Testis (tissue), 3 donors: Measurements from ENCODE around the gene MTA3. TPM values are rescaled to one million over a fixed set of nuclear protein-coding genes. Genes with fewer than 3 reads are reported as not detected.

ENCODE experiments used
- DNase-seq: peaks from one replicate; pipeline ENCODE4 v3.0.0-alpha.2; 2019
- H3K27ac ChIP-seq, 2 donors: fragments of 200-600 bp; sonication (generic); one replicate each; pipeline ENCODE4 v1.5.1; 2019
- H3K27me3 ChIP-seq: fragments of 200-600 bp; sonication (generic); one replicate; pipeline ENCODE4 v1.5.1; 2019
- H3K36me3 ChIP-seq: fragments of 200-600 bp; sonication (generic); one replicate; pipeline ENCODE4 v1.5.1; 2017; ENCODE audit warnings: low read depth; ENCODE audit errors: missing control alignments
- H3K4me1 ChIP-seq: fragments of 200-600 bp; sonication (generic); one replicate; pipeline ENCODE4 v1.5.1; 2019
- H3K4me3 ChIP-seq, 2 donors: fragments of 200-600 bp; sonication (generic); one replicate each; pipeline ENCODE4 v1.5.1; 2017 to 2019
- H3K9me3 ChIP-seq: fragments of 200-600 bp; sonication (generic); one replicate; pipeline ENCODE4 v1.5.1; 2017
- CTCF ChIP-seq, 3 experiments: fragments of 450-650 bp in 2 of 3; fragments of 200-600 bp in 1 of 3; sonication (generic) in 1 of 3; IDR thresholded peaks; one replicate each; pipeline ENCODE4 v1.5.1; 2016 to 2019; ENCODE audit warnings: antibody characterized with exemption in 3 of 3, mild to moderate bottlenecking in 2 of 3, moderate library complexity in 1 of 3
- POLR2A ChIP-seq: fragments of 450-650 bp; IDR thresholded peaks from one replicate; pipeline ENCODE4 v1.6.1; 2017; ENCODE audit warnings: antibody characterized with exemption, mild to moderate bottlenecking, moderate library complexity
- whole genome bisulfite sequencing, 2 donors: methylation state at CpG; one replicate each; pipeline ENCODE4 v1.1.5; 2018; 5-methylcytosine and 5-hydroxymethylcytosine counted together
- intact Hi-C: fragments of 100-400 bp; cut with DNase I; formaldehyde crosslinking; loops from one replicate; pipeline ENCODE4 v1.15.1; 2023; ENCODE audit warnings: low total_unique reads
- polyA plus RNA-seq: library from polyadenylated mRNA; stranded (reverse); fragments of 350-450 nt; fragmentation: Illumina TruSeq; extraction: RNeasy Lipid Tissue Mini Kit (QIAGEN cat#74804); gene quantifications from one replicate; pipeline ENCODE4 v1.2.3, GENCODE V29; 2014; ENCODE audit warnings: low read depth, low replicate concordance; ENCODE audit not compliant: insufficient read depth
- small RNA-seq, 2 donors: library from RNA; depleted of rRNA; stranded (forward); fragments of <200 nt; gene quantifications; one replicate each; pipeline ENCODE3, GENCODE V24; 2016
- total RNA-seq, 2 donors: library from RNA; depleted of rRNA; stranded (reverse); fragments of >200 nt; gene quantifications; one replicate each; pipeline ENCODE4 v1.2.3, GENCODE V29; 2016

Gene MTA3
- total and polyA plus RNA-seq, 3 donors from 2014 or later = 58.5 to 84.6 (median 77.0) TPM

DNA sequence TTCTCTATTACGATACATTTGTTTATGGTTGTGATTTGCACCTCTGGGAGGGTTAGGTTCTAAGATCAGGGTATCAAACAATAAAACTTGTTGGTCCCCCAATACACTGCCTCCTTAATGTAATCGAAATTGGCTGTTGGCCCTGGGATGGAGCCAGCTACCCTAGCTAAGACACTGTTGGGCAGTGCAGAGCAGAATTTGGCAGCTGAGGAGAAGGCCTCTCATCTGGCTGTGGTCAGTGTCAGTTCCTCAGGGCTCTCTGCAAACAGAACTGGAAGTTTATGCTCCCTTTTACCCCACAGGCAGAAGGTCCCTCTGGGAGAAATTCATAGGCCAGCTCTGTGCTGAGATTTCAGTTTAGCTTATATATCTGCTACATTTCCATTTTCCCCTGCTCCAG, 232.5 kb downstream of the MTA3 start:
- no peak overlapping the region for H3K27ac ChIP-seq
- H3K4me3 ChIP-seq = no peak overlapping the region
- no peaks in the 10 kb centered on the region for H3K27me3 ChIP-seq
- TF ChIP-seq CTCF (IDR thresholded peaks at IDR 0.05) (no peak), POLR2A (no peak)
- WGBS, 2 donors = 56 to 67% methylated on average over 2 of the region's 2 CpGs
- no peaks in the 10 kb centered on the region for H3K9me3 ChIP-seq
- no peaks in the 10 kb centered on the region for H3K4me1 ChIP-seq
- no peak for DNase-seq
- H3K36me3 ChIP-seq = no peaks in the 10 kb centered on the region
- intact Hi-C loops = no loop called here

- DNase-seq = no peak
- Histone ChIP-seq H3K4me1 (no peaks in the 10 kb centered on the region), H3K4me3 (no peak overlapping the region), H3K27me3 (no peaks in the 10 kb centered on the region), H3K36me3 (no peaks in the 10 kb centered on the region), H3K9me3 (no peaks in the 10 kb centered on the region), H3K27ac (no peak overlapping the region)
- 47 to 74% methylated on average over 4 of the region's 4 CpGs for WGBS, 2 donors
- TF ChIP-seq POLR2A (no peak), CTCF (IDR thresholded peaks at IDR 0.05) (no peak)
- intact Hi-C loops = no loop called here
These were observed 232.9 kb downstream of the MTA3 start for GRCh38 chr2:42801381-42801780.

DNA sequence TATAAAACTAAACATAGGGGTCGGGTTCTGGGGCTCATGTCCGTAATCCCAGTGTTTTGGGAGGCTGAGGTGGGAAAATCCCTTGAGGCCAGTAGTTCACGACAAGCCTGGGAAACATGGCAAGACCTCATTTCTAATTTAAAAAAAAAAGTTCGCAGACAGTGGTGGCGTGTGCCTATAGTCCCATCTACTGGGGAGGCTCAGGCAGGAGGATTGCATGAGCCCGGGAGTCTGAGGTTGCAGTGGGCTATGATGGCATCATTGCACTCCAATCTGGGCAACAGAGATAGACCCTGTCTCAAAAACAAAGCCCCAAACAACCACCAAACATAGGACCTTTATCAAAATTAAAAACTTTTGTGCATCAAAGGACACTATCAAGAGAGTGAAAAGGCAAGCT, 233.7 kb downstream of the MTA3 start:
- Histone ChIP-seq H3K36me3 (no peaks in the 10 kb centered on the region), H3K27ac (no peak overlapping the region), H3K27me3 (no peaks in the 10 kb centered on the region), H3K4me3 (no peak overlapping the region), H3K4me1 (no peaks in the 10 kb centered on the region), H3K9me3 (no peaks in the 10 kb centered on the region)
- TF ChIP-seq POLR2A (no peak), CTCF (IDR thresholded peaks at IDR 0.05) (no peak)
- intact Hi-C loops = no loop called here
- DNase-seq = no peak
- WGBS, 2 donors = 81 to 89% methylated on average over 6 of the region's 6 CpGs

GRCh38 chr2:42804338-42804737, 235.9 kb downstream of the MTA3 start:
- H3K27me3 ChIP-seq = no peaks in the 10 kb centered on the region
- intact Hi-C loops = no loop called here
- peaks cover 6% of the 10 kb centered on the region for H3K4me1 ChIP-seq
- H3K27ac ChIP-seq = no peak overlapping the region
- H3K9me3 ChIP-seq = no peaks in the 10 kb centered on the region
- DNase-seq = no peak
- 84 to 85% methylated on average over 3 of the region's 3 CpGs for WGBS, 2 donors
- no peaks in the 10 kb centered on the region for H3K36me3 ChIP-seq
- H3K4me3 ChIP-seq = no peak overlapping the region
- TF ChIP-seq POLR2A (no peak), CTCF (IDR thresholded peaks at IDR 0.05) (no peak)

GRCh38 chr2:42804891-42805290, 236.5 kb downstream of the MTA3 start:
- intact Hi-C loops = no loop called here
- WGBS, 2 donors = 75 to 76% methylated on average over 5 of the region's 5 CpGs
- TF ChIP-seq CTCF (IDR thresholded peaks at IDR 0.05) (no peak), POLR2A (no peak)
- Histone ChIP-seq H3K27me3 (no peaks in the 10 kb centered on the region), H3K27ac (no peak overlapping the region), H3K4me3 (no peak overlapping the region), H3K4me1 (peaks cover 6% of the 10 kb centered on the region), H3K36me3 (no peaks in the 10 kb centered on the region), H3K9me3 (no peaks in the 10 kb centered on the region)
- no peak for DNase-seq

Small RNA genes within 50 kb of the gene (small RNA-seq; reads per million reads assigned to genes)
- gene AC074375.1 (0 reads per million in 2 donors), gene RNU6-137P (0 reads per million in 2 donors)

Other genes starting within 250 kb of the MTA3 start
- 100 to 1,000 TPM; 134 to 142 TPM for gene COX7A2L, start 207.4 kb upstream of the MTA3 start, total RNA-seq
- 143 TPM for gene COX7A2L, start 207.4 kb upstream of the MTA3 start, polyA plus RNA-seq
- gene KCNG3, start 74.7 kb upstream of the MTA3 start, total RNA-seq = 10 to 100 TPM; 11.3 to 12.4 TPM
- 1.2 TPM for gene KCNG3, start 74.7 kb upstream of the MTA3 start, polyA plus RNA-seq
- 1 to 10 TPM; 1.3 to 2.0 TPM for gene OXER1, start 195.5 kb downstream of the MTA3 start, total RNA-seq
- gene OXER1, start 195.5 kb downstream of the MTA3 start, polyA plus RNA-seq = 1.3 TPM
- gene HAAO, start 224.0 kb downstream of the MTA3 start, total RNA-seq = 1 to 10 TPM; 3.2 to 5.3 TPM
- gene HAAO, start 224.0 kb downstream of the MTA3 start, polyA plus RNA-seq = 6.0 TPM